SHP77 treated with DMSO at 0.1 percent for 48 hours (cell line): ENCODE results near the gene KCNJ12.
"Not testable (repeated sequence)": the region's sequence is repeated elsewhere in the genome, so short reads cannot be mapped to it uniquely, and the experiment has no call there.

ENCODE experiments used
- DNase-seq: peaks from one replicate; lab custom pipeline; 2025; lab: John Stamatoyannopoulos, UW

The KCNJ12 gene

GRCh38 chr17:21376081-21376758 is at the start of gene KCNJ12:
Gene KCNJ12 (plus strand): TSS chr17:21376357. CDS start chr17:21415343, 38,986 bp downstream.
- no peak for DNase-seq

- DNase-seq = not testable (repeated sequence)
These were observed 48.2 kb upstream of the KCNJ12 start for GRCh38 chr17:21327921-21328320.

GRCh38 chr17:21328778-21329177 is 47.4 kb upstream of the KCNJ12 start:
- DNase-seq = not testable (repeated sequence)

GRCh38 chr17:21330436-21331160 is 45.6 kb upstream of the KCNJ12 start:
- no peak for DNase-seq

GRCh38 chr17:21336541-21337294 is 39.4 kb upstream of the KCNJ12 start:
- not testable (repeated sequence) for DNase-seq

- not testable (repeated sequence) for DNase-seq
These were observed 38.1 kb upstream of the KCNJ12 start for GRCh38 chr17:21337981-21338625.

GRCh38 chr17:21339011-21339410 is 37.1 kb upstream of the KCNJ12 start:
- DNase-seq = no peak

- DNase-seq = not testable (repeated sequence)
These were observed 36.6 kb upstream of the KCNJ12 start for GRCh38 chr17:21339571-21339970.

- DNase-seq = not testable (repeated sequence)
These were observed 35.8 kb upstream of the KCNJ12 start for GRCh38 chr17:21340407-21340806.

- not testable (repeated sequence) for DNase-seq
These were observed 34.9 kb upstream of the KCNJ12 start for GRCh38 chr17:21341279-21341678.

GRCh38 chr17:21341925-21342540 is 34.1 kb upstream of the KCNJ12 start:
- not testable (repeated sequence) for DNase-seq

- not testable (repeated sequence) for DNase-seq
These were observed 32.9 kb upstream of the KCNJ12 start for GRCh38 chr17:21343061-21343949.

GRCh38 chr17:21344801-21345200 is 31.4 kb upstream of the KCNJ12 start:
- not testable (repeated sequence) for DNase-seq

GRCh38 chr17:21345236-21345635 is 30.9 kb upstream of the KCNJ12 start:
- no peak for DNase-seq

- DNase-seq = not testable (repeated sequence)
These were observed 30.1 kb upstream of the KCNJ12 start for GRCh38 chr17:21346107-21346506.

- not testable (repeated sequence) for DNase-seq
These were observed 29.4 kb upstream of the KCNJ12 start for GRCh38 chr17:21346651-21347250.

- not testable (repeated sequence) for DNase-seq
These were observed 28.5 kb upstream of the KCNJ12 start for GRCh38 chr17:21347660-21348059.

- not testable (repeated sequence) for DNase-seq
These were observed 27.9 kb upstream of the KCNJ12 start for GRCh38 chr17:21348081-21348925.

- DNase-seq = not testable (repeated sequence)
These were observed 27.3 kb upstream of the KCNJ12 start for GRCh38 chr17:21348926-21349261.
